ENCODE data around the gene TTF2. TPM values are rescaled to one million over a fixed set of nuclear protein-coding genes. Genes with fewer than 3 reads are reported as not detected.

Gene TTF2
- total RNA-seq, 2 experiments from 2014 or later = 35.4 to 36.6 TPM

GRCh38 chr1:117014209-117014608 is 45.9 kb upstream of the TTF2 start:
- peak overlapping the region; percentile 1 for H3K4me3 Mint-ChIP-seq
- H3K4me1 ChIP-seq (ENCODE audit: insufficient read depth, low read length) = peaks cover 30% of the 10 kb centered on the region
- no peak overlapping the region for H3K27ac Mint-ChIP-seq
- H3K36me3 Mint-ChIP-seq (ENCODE audit: low read depth) = peaks cover 5% of the 10 kb centered on the region
- ATAC-seq (ENCODE audit: poor library complexity) (peak; percentile 17), DNase-seq (peak in 1 of 14 experiments; percentile 29)
- H3K4me3 ChIP-seq (ENCODE audit: low read length) = no peak overlapping the region
- no peaks in the 10 kb centered on the region for H3K27me3 ChIP-seq (ENCODE audit: control insufficient read depth in 1 of 2, insufficient read depth in 2 of 2, low read length in 2 of 2)
- intact Hi-C loops (cut with DNase I, micrococcal nuclease) = no loop called here
- H3K36me3 ChIP-seq (ENCODE audit: insufficient read depth, low read length) = peaks cover 14% of the 10 kb centered on the region
- H3K9me3 ChIP-seq (ENCODE audit: control insufficient read depth in 1 of 2, insufficient read depth in 1 of 2, low read length in 2 of 2) = no peaks in the 10 kb centered on the region
- no peaks in the 10 kb centered on the region for H3K9me3 Mint-ChIP-seq
- no peak overlapping the region for H3K27ac ChIP-seq (ENCODE audit: low read depth in 1 of 2, low read length in 2 of 2)
- H3K4me1 Mint-ChIP-seq (ENCODE audit: low read depth) = peaks cover 80% of the 10 kb centered on the region
- H3K27me3 Mint-ChIP-seq = no peaks in the 10 kb centered on the region
- CTCF ChIA-PET = no interaction called here
- POLR2A ChIA-PET = interaction anchor here (0.7 to 1.6 kb wide), 3 partner anchors 9 to 80 kb away, joined by 3 to 7 read pairs (median 4); no protein-coding TSS in a partner anchor
- TF ChIP-seq, protein P1, sequence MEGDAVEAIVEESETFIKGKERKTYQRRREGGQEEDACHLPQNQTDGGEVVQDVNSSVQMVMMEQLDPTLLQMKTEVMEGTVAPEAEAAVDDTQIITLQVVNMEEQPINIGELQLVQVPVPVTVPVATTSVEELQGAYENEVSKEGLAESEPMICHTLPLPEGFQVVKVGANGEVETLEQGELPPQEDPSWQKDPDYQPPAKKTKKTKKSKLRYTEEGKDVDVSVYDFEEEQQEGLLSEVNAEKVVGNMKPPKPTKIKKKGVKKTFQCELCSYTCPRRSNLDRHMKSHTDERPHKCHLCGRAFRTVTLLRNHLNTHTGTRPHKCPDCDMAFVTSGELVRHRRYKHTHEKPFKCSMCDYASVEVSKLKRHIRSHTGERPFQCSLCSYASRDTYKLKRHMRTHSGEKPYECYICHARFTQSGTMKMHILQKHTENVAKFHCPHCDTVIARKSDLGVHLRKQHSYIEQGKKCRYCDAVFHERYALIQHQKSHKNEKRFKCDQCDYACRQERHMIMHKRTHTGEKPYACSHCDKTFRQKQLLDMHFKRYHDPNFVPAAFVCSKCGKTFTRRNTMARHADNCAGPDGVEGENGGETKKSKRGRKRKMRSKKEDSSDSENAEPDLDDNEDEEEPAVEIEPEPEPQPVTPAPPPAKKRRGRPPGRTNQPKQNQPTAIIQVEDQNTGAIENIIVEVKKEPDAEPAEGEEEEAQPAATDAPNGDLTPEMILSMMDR (IDR thresholded peaks at IDR 0.05) = no peak

DNA sequence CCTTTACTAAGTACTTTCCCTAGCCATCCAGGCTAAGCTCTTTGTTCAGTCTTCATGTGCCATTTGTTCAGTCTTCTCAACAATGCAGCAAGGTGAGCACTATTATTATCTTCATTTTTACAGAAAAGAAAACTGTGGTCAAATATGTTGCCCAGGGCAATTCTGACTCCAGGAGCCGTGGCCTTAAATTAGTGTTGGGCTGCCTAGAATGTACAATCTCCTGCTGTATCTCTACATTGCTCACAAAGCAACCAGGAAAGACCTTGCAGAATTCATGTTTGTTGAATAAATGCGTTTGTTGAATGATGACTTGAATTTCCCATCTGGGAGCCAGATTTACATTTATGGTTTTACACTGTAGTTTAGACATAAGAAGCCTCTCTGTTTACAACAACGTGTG is 44.4 kb upstream of the TTF2 start:
- peaks cover 65% of the 10 kb centered on the region for H3K4me1 Mint-ChIP-seq (ENCODE audit: low read depth)
- CTCF ChIA-PET = no interaction called here
- H3K36me3 Mint-ChIP-seq (ENCODE audit: low read depth) = no peaks in the 10 kb centered on the region
- intact Hi-C loops (cut with DNase I, micrococcal nuclease) = no loop called here
- Histone ChIP-seq H3K27ac (ENCODE audit: low read depth in 1 of 2, low read length in 2 of 2) (no peak overlapping the region), H3K4me3 (ENCODE audit: low read length) (no peak overlapping the region), H3K27me3 (ENCODE audit: control insufficient read depth in 1 of 2, insufficient read depth in 2 of 2, low read length in 2 of 2) (no peaks in the 10 kb centered on the region), H3K4me1 (ENCODE audit: insufficient read depth, low read length) (peaks cover 20% of the 10 kb centered on the region), H3K36me3 (ENCODE audit: insufficient read depth, low read length) (peaks cover 14% of the 10 kb centered on the region), H3K9me3 (ENCODE audit: control insufficient read depth in 1 of 2, insufficient read depth in 1 of 2, low read length in 2 of 2) (no peaks in the 10 kb centered on the region)
- TF ChIP-seq, protein P1 (IDR thresholded peaks at IDR 0.05) = no peak
- no peaks in the 10 kb centered on the region for H3K27me3 Mint-ChIP-seq
- ATAC-seq (ENCODE audit: poor library complexity) (no peak), DNase-seq (no peak)
- no peak overlapping the region for H3K27ac Mint-ChIP-seq
- no peak overlapping the region for H3K4me3 Mint-ChIP-seq
- POLR2A ChIA-PET = no interaction called here
- H3K9me3 Mint-ChIP-seq = no peaks in the 10 kb centered on the region

- H3K27me3 Mint-ChIP-seq = no peaks in the 10 kb centered on the region
- CTCF ChIA-PET = no interaction called here
- intact Hi-C loops (cut with DNase I, micrococcal nuclease) = no loop called here
These were observed 43.1 kb upstream of the TTF2 start for GRCh38 chr1:117017062-117017461.

More at GRCh38 chr1:117017062-117017461, 43.1 kb upstream of the TTF2 start:
- no peaks in the 10 kb centered on the region for H3K9me3 ChIP-seq (ENCODE audit: control insufficient read depth in 1 of 2, insufficient read depth in 1 of 2, low read length in 2 of 2)
- Mint-ChIP-seq H3K36me3 (ENCODE audit: low read depth) (no peaks in the 10 kb centered on the region), H3K27ac (no peak overlapping the region), H3K4me3 (no peak overlapping the region), H3K4me1 (ENCODE audit: low read depth) (peaks cover 59% of the 10 kb centered on the region), H3K9me3 (no peaks in the 10 kb centered on the region)
- TF ChIP-seq, protein P1 (IDR thresholded peaks at IDR 0.05) = no peak
- POLR2A ChIA-PET = interaction anchor here (0.8 kb wide), 1 partner anchor 29 kb away, joined by 3 read pairs; no protein-coding TSS in a partner anchor
- DNase-seq (no peak), ATAC-seq (ENCODE audit: poor library complexity) (no peak)
- H3K36me3 ChIP-seq (ENCODE audit: insufficient read depth, low read length) = peaks cover 13% of the 10 kb centered on the region
- no peaks in the 10 kb centered on the region for H3K27me3 ChIP-seq (ENCODE audit: control insufficient read depth in 1 of 2, insufficient read depth in 2 of 2, low read length in 2 of 2)
- H3K27ac ChIP-seq (ENCODE audit: low read depth in 1 of 2, low read length in 2 of 2) = no peak overlapping the region
- no peak overlapping the region for H3K4me3 ChIP-seq (ENCODE audit: low read length)
- H3K4me1 ChIP-seq (ENCODE audit: insufficient read depth, low read length) = peaks cover 20% of the 10 kb centered on the region

All from CD4-positive, alpha-beta T cell (primary cell).